NCI-H526 (cell line): ENCODE measurements around the gene MMP26.
A peak's percentile ranks its signal among the peaks of the same experiment; 100 is the strongest.

ENCODE experiments used
- DNase-seq, 2 experiments: peaks; one replicate each; lab custom pipeline; 2025; lab: John Stamatoyannopoulos, UW

Gene MMP26

GRCh38 chr11:4704054-4704789 is at the start of gene MMP26:
Gene MMP26 (plus strand): TSS chr11:4704784.
- peak; percentile 90 to 91 for DNase-seq

GRCh38 chr11:4658629-4659445 is 45.7 kb upstream of the MMP26 start:
- no peak for DNase-seq

- peak in 1 of 2 experiments; percentile 8 for DNase-seq
Measured at GRCh38 chr11:4662876-4663275, 41.7 kb upstream of the MMP26 start.

- DNase-seq, result no peak
Measured at GRCh38 chr11:4664183-4664582, 40.4 kb upstream of the MMP26 start.

GRCh38 chr11:4664786-4665185 is 39.8 kb upstream of the MMP26 start:
- no peak for DNase-seq

- DNase-seq, result no peak
Measured at GRCh38 chr11:4665424-4665823, 39.2 kb upstream of the MMP26 start.

GRCh38 chr11:4671741-4672140 is 32.8 kb upstream of the MMP26 start:
- no peak for DNase-seq

- DNase-seq, result no peak
Measured at GRCh38 chr11:4672470-4672869, 32.1 kb upstream of the MMP26 start.

DNA sequence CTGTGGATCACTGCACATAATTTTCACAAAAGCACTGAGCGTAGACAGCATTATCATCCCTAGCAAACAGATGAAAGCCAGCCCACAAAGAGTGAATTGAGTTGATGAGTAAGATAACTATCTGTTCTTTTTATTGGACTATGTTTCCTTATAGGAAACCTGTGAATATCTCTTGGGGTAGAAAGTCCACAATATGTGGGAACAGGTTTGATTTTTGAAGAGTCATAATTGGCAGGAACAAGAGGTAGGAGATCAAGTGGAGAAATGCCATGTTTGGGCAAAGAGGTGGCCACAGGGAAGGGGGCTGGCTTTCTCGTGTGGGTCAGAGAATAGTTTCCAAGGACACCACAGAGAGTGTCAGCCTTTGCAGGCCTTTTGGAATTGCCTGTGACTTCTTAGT is 30.8 kb upstream of the MMP26 start:
- DNase-seq, result no peak

DNA sequence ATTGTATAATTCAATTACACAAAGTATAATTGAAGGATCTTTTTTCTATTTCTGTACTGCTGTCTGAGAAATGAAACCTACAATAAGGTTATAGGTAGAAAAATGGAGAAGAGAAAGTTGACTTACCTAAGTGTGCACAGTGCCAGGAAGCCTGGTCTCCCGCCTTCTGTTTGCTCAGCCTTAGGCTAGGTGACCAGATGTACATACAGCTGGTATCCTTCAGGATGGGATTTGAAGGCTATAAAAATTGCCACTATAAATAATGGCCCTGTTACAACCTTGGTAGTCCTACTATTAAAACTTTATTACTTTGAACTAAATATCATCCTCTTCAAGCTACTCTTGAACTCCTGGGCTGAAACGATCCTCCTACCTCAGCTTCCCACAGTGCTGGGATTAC is 26.6 kb upstream of the MMP26 start:
- DNase-seq, result no peak

DNA sequence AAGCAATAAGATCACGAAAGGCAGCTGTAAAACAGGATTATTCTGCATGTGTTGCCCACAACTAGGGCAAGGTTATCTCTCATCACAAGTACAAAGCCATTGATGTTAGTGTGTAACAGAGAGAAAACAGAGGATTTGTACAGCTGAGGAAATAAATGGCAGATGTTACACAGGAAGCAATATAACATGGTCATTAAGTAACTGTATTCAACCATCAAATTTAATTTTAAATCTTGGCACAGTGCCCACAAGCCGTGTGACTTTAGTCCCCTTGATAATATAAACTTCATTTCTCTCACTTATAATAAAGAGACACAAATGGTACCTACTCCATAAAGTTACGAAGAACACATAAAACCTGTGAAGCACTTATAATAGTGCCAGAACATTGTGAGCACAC is 24.2 kb upstream of the MMP26 start:
- no peak for DNase-seq

- DNase-seq, result no peak
Measured at GRCh38 chr11:4682623-4683419, 21.8 kb upstream of the MMP26 start.

GRCh38 chr11:4684631-4685285 is 19.8 kb upstream of the MMP26 start:
- peak in 1 of 2 experiments; percentile 7 for DNase-seq

DNA sequence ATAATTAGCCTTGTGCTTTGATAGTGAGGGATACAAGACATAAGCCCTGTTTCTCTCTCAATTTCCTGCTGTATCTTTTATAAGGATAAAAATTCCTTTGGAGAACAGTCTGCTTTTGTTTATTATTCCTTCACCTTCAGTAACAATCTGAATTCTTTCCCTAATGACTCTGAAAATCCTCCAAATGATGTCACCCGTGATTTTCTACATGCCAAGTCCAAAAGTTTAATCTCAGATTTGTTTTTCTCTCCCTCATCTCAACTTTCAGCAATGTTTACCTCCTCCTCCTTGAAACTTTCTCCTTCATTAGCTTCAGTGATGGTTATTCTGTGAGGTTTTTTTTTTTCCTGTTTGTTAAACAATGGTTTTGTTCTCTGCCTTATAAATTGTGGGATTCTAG is 9.1 kb upstream of the MMP26 start:
- DNase-seq, result no peak

- DNase-seq, result peak in 1 of 2 experiments; percentile 9
Measured at GRCh38 chr11:4697585-4697984, 7.0 kb upstream of the MMP26 start, which contains the start of gene OR51E2. Gene OR51E2 (minus strand): TSS chr11:4697853. CDS start chr11:4682711, 15,142 bp downstream.

DNA sequence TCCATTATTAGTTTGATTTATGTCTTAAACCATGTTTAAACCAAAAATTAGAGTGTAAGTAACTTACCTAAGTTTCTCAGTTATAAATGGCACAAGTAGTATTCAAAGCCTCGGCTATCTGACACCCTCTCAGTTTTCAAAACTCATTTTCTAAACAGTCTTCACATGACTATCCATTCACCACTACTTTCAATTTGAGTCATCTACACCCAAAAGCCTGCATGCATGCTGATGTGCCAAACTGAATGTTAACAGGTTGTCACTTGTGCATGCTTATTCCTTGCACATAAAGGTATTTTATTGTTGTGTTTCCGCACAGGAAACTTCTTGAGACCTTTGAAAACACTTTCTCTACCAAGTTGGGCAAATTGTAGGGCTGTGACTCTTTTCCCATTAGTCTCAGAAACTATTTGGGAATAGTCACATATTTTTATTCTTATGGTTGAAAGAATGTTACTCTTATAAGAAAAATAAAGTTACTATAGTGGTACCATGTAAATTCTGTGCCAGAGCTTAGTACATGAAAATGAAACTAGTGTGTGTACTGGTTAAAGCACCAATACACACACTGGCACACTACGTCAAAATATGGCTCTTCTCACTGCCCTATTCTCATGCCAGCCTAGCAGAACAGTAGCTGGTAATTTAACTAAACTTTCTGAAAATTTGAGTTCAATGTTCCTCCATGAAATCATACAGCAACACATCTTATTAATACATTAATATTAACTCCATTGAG is 4.7 kb upstream of the MMP26 start:
- no peak for DNase-seq

DNA sequence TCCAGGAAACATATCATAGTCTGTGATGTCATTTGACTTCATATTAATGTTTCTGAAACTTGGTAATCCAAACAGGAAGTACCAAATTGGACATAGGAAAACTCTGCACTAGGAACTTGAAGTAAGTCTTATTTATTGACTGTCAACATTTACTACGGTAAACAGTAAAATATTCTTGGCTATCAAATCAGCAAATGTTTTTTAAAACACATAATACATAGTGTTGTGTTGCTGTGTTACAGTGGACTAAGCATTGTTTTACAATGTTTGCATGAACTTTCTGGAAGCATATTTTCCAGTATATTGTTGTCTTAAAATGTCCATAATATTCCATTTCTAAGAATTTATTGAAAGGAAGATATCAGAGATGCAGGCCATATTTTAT is 4.2 kb upstream of the MMP26 start:
- no peak for DNase-seq

- peak; percentile 78 to 79 for DNase-seq
Measured at GRCh38 chr11:4704790-4705334, 278 bp downstream of the MMP26 start.

DNA sequence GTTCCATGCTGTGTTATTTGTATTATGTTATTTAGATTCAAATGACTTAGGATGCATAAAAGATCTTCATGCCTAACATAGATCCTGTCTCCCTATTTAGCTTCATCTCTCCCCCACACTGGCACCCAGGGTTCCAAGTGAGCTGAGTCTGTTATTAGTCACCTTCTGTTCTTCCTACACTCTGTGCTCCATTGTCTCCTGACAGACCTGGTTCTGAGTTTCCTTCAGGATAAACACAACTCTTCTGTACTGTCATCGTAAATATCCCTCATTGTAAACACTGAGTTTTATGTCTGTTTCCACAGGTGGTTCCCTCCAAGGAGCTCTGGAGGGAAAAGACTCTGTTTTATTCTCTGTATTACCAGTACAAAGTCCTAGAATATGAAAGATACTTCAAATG is 8.7 kb downstream of the MMP26 start:
- DNase-seq, result no peak

DNA sequence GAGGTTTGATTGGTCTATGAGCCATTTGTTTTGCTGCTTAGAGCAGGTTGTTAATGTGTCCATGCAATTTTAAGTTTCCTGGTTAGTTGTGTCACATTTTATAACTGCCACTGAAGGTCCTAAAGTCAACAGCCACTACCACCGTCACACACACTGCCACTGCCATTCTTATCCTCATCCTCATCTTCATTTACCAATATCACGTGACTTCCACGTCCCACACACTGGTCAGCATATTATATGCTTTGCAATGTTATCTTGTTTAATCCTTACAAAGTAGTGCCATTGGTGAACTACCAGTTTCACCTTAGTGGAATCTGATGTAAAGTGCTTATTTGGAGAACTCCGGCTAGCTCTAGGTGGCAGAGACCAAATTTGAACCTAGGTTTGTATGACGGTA is 9.7 kb downstream of the MMP26 start:
- no peak for DNase-seq
